ENCODE measurements around the gene ANG.

DNA sequence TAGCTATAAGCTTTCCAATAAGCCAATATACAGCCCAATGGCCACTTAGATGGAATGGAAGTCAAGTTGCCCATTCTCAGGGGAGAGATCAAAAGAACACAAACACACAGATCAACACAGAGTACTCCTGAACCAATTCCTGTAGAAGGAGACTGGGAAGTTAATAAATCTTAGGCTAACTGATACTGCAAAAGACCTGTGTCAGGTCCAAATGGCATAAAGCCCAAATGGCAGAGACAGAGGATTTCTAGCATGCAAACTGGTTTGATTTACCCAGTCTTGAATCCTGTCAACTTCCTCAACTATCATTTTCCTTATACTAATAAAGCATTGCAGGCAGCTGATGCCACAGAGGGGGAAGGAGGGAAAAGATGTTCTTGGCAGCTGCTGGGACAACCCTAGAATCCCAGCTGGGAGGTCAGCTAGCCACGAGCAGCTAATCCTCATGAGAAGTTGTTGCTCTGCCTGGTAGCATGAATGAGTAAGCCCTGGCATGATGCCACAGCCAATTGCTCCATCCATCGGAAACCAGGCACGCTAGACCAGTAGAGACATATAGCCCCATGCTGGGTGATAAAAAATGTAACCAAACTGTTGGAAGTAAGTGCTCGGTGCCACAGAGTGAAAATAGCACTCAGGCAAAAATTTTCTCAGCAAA is 26.2 kb downstream of the ANG start:
- TF ChIP-seq, protein P1, sequence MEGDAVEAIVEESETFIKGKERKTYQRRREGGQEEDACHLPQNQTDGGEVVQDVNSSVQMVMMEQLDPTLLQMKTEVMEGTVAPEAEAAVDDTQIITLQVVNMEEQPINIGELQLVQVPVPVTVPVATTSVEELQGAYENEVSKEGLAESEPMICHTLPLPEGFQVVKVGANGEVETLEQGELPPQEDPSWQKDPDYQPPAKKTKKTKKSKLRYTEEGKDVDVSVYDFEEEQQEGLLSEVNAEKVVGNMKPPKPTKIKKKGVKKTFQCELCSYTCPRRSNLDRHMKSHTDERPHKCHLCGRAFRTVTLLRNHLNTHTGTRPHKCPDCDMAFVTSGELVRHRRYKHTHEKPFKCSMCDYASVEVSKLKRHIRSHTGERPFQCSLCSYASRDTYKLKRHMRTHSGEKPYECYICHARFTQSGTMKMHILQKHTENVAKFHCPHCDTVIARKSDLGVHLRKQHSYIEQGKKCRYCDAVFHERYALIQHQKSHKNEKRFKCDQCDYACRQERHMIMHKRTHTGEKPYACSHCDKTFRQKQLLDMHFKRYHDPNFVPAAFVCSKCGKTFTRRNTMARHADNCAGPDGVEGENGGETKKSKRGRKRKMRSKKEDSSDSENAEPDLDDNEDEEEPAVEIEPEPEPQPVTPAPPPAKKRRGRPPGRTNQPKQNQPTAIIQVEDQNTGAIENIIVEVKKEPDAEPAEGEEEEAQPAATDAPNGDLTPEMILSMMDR (IDR thresholded peaks at IDR 0.05): no peak
- peak in 1 of 4 donors; percentile 36 for TF ChIP-seq POLR2A (IDR thresholded peaks at IDR 0.05)
- peak; percentile 72 to 75 for TF ChIP-seq POLR2AphosphoS5 (IDR thresholded peaks at IDR 0.05)
- peak in 2 of 4 donors; percentile 60 to 73 for TF ChIP-seq EP300 (IDR thresholded peaks at IDR 0.05)
